GM23338 (cell line): ENCODE data around the gene TENM4.

Experiments
- CTCF ChIP-seq, 2 experiments: fragments of 200-600 bp in 1 of 2; sonication (generic) in 1 of 2; conservative IDR thresholded peaks; 2 replicates each; pipeline versions ENCODE4 v1.5.1 to v1.6.1; 2016 to 2017; ENCODE audit warnings: antibody characterized with exemption in 2 of 2, low read depth in 2 of 2, mild to moderate bottlenecking in 2 of 2, moderate library complexity in 1 of 2
- EZH2 ChIP-seq: fragments of 200-600 bp; sonication (generic); IDR thresholded peaks from one replicate; pipeline ENCODE4 v1.8.0; 2017; ENCODE audit warnings: antibody characterized with exemption, mild to moderate bottlenecking, low read depth; ENCODE audit not compliant: unreplicated experiment
- JUNB ChIP-seq: IDR thresholded peaks from one replicate; pipeline ENCODE4 v1.6.1; 2016; ENCODE audit warnings: antibody characterized with exemption; ENCODE audit not compliant: unreplicated experiment
- POLR2AphosphoS5 ChIP-seq: IDR thresholded peaks from 2 replicates; pipeline ENCODE4 v1.6.1; 2016; ENCODE audit warnings: antibody characterized with exemption, low read depth
- REST ChIP-seq: IDR thresholded peaks from one replicate; pipeline ENCODE4 v1.6.1; 2018; ENCODE audit warnings: antibody characterized with exemption; ENCODE audit not compliant: unreplicated experiment
- STAT1 ChIP-seq: IDR thresholded peaks from one replicate; pipeline ENCODE4 v1.6.1; 2016; ENCODE audit warnings: antibody characterized with exemption; ENCODE audit not compliant: unreplicated experiment

- TF ChIP-seq EZH2 (no peak), CTCF (conservative IDR thresholded peaks at IDR 0.05; ENCODE audit: low read depth in 2 of 2) (no peak), JUNB (no peak), STAT1 (no peak), REST (no peak), POLR2AphosphoS5 (no peak)
Observed at GRCh38 chr11:78909386-78909785, 531.4 kb downstream of the TENM4 start.
